Activated T-helper 1 cell treated with anti-CD3 and anti-CD28 coated beads, Interleukin-2, amount 50 U/mL, for 16 hours (primary cell): ENCODE data around the gene SPART.
A peak's percentile ranks its signal among the peaks of the same experiment; 100 is the strongest.
"Not testable (repeated sequence)": the region's sequence is repeated elsewhere in the genome, so short reads cannot be mapped to it uniquely, and the experiment has no call there.

Source experiments
- DNase-seq, 2 donors: peaks; one replicate each; pipeline ENCODE4 v3.0.0-alpha.2; 2020; ENCODE audit warnings: low read depth in 1 of 2, low spot score in 1 of 2

The SPART gene

DNA sequence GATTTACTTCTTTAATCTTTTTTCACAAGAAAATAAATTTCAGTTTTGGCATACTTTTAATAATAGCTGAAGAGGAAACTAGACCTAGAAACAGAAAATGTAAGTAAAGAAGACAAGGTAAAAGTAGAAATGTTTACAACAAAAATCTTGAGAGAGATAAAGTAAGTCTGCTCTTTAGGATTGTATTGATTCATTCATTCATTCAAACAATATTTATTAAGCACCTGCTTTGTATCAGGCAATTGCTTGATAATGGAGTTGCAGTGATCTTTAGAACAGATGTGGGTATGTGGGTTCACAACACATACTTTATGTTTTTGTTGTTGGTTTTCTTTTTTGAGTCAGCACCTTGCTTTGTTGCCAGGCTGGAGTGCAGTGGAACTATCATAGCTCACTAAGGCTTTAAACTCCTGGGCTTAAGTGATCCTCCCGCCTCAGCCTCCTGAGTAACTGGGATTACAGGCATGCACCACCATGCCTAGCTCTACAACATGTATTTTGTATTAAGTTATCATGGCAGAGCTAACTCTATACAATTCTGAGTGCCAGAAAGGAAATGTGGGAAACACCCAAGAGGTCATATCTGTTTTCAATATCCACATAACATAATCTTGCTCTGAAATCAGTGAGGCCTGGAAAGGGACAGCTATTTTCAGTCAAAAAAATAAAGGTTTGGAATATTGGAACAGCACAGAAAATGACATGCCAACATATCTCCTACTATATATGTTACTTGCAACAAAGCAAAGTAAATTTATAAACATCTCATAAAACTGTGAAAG, 8.8 kb upstream of the SPART start:
- no peak for DNase-seq

DNA sequence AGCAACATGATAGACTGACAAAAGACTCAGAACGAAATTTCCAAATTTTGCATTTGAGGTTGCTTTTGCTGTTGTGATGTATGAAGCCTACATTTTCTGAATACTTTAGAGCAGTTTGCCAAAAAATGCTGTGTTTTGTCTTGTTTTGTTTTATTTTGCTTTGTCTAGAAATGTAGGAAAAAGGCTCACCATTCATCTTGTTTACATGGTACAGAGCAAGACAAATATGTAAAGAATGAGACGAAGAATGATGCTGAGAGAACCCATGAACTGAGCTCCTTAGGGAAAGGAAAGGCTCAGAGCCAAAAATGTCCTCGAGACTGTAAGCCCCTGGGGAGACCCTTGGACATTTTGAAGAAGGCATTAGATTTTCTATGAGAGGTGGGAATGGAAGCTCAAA, 6.8 kb upstream of the SPART start:
- no peak for DNase-seq

DNA sequence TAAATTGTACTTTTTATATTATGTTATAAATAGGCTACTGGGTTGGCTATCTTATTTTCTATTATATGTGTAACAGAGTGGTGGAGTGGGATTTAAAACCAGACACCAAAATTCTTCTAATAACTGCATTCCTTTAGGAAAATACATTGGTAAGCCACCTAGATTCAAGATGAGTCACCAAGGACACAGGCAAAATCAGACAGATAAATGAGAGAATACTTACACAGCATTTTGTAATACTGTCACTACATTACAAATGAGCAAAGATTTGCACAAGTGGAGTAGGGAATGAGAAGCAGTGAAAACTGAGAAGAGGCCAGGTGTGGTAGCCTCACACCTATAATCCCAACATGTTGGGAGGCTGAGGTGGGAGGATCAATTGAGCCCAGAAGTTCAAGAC, 6.2 kb upstream of the SPART start:
- no peak for DNase-seq

DNA sequence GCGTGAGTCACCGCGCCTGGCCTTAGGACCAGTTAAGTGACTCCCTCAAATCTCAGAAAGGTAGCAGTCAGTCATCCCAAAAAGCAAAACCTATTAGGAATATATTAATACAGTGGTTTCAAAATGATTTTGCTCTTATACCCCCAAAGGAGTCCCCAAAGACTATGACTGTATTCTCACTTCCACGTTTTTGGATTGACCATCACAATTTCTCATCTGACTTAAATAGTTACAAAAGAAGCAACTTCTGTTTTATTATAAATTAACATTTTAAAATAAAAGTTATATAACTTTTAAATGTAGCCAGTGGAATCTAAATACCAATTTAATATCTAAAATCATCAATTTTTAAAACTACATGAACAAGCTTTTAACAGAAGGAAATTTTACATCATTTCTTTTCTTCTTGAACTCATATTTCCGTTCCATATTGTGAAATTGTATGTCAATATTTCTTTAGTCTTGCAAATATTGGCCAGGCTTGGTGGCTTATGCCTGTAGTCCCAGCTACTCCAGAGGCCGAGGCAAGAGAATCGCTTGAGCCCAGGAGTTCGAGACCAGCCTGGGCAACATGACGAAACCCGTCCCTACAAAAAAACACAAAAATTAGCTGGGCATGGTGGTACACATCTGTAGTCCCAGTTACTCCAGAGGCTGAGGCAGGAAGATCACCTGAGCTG, 1.5 kb upstream of the SPART start:
- DNase-seq: no peak

DNA sequence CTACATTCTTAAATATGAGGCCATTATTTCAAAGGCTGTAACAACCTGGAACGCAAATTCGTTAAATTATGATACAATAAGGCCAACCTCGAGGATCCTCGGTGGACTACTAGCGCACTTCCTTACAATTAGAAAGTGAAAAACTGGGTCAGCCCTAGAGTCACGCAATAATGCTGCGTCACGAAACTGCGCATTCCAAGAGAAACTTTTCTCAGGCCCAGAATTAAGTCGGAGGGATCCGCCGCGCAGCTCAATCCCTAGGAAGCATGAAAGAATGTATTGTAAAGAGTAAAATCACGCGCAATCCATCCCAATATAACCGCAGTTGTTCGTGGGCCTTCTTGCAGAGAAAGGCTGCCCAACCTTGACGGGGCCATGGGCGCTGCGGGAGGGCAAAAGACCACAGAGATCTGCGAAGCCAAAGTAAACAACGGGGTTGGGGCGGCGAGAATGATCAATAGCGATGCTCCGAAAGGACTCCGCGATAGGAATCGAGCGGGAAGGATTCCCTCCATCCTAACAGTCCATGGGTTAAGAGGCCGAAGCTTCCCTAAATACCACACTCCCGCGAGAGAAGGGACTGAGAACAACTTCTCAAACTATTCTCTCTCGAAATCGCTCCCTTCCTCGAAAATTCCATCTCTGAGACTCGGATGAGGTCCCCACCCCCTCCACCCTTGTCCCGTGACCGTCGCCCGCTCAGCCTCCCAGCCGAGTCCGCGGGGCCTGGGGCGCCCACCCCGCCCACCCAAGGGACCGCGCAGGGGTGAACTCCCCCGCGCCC, 564 bp downstream of the SPART start:
- peak; percentile 4 to 6 for DNase-seq

DNA sequence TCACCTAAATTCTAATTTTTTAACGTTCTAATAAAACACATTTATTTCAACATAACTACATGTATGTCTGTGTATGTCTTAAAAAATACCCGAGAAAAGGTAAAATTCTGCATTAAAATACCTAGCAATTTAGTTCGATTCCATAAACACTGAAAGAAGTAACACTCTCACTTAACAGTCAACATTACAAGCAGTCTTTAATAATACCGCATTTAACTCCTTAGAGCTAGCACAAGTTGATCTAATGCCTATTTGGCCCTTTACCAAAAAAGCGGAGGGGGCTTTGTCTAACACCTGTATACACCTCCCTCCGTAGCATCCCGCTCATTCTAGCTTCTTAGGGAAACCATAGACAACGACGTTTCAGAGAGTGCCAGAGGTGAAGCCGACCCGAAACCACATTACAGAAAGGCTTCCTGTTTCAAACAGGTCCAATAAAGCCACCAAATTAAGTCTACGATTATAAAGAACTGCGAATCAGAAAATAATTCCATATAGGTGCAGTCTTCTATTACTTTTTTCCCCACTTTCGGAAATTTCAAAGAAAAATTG, 1.2 kb downstream of the SPART start:
- no peak for DNase-seq

DNA sequence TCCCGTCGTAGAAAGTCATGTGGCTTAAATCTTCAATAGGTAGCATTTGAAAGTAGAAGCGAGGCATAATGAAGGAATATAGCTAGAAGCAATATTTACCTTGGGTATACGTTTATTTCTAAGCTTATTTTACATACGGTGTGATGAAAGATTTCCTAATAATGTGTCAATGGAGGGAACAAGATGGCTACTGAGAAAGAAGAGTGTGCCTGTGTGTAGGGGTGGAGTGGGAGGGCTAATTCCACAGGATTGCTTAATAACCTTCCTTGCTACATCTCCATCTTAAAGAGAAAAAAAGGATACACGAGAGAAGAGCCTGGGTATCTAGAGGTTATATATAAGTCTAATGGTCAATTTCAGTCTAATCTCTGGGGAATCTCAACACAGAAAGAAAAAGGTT, 2.0 kb downstream of the SPART start:
- DNase-seq: no peak

DNA sequence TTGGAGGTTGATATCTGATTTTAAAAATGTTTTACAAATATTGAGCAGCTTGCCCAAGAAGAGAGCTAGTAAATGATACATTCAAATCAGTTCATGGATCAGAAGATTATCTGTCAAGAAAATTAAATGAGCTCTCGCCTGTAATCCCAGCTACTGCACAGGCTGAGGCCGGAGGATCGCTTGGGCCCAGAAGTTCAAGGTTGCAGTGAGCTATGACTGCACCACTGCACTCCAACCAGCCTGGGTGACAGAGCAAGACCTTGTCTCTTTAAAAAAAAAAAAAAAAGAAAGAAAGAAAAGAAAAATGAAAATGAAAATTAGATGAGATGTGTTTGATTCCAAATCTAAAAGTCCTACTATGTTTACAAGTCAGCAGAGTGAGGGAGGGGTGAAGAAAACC, 2.4 kb downstream of the SPART start:
- DNase-seq: no peak

DNA sequence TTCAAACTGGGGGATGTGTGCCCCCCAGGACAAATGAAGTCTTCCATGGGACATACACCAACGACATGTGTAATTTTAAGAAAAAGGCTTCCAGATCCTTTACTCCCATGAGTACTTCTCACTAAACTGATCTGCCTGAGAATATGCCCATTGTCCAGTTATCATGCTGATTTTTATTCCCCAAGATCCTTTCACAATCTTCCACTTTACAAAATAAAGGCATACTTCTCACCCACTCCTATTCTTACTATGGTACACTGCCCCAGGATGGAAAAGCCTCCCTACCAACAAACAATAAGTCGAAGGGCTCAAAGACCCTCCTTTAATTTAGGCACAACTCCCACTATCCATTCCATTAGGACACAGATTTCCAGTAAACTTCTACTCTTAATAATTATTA, 3.5 kb downstream of the SPART start:
- no peak for DNase-seq

DNA sequence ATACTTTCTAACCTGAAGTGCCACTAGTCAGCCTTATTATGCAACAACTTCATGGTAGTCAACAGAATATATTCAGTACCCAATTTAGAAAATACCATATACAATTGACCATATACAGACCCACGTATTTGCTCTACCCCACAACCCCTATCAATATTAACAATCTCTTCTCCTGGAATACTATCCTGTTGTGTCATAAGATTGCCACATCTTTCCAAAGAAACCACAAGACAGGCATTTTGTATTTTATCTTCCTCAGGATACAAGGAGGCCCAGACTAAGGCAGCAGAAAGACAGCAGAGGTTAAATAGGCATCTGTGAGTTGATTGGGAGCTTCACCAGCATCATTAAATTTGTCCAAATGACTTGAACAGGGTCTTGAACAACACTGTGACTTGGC, 4.5 kb downstream of the SPART start:
- no peak for DNase-seq

DNA sequence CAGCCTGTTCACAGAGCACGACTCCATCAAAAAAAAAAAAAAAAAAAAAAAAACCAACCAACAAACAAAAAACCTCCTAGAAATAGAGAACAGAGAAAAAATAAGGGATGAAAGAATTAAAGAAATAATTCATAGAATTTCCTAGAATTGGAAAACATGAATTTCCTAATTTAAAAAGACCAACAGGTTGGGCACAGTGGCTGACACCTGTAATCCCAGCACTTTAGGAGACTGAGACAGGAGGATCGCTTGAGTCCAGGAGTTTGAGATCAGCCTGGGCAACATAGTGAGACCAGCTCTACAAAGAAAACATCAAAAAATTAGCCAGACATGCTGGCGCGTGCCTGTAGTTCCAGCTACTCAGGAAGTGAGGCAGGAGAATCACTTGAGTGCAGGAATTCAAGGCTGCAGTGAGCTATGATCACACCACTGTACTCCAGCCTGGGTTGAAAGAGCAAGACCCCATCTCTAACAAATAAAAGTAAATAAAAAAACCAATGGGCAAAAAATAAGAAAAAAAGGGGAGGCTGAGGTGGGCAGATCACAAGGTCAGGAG, 6.5 kb downstream of the SPART start:
- no peak for DNase-seq

DNA sequence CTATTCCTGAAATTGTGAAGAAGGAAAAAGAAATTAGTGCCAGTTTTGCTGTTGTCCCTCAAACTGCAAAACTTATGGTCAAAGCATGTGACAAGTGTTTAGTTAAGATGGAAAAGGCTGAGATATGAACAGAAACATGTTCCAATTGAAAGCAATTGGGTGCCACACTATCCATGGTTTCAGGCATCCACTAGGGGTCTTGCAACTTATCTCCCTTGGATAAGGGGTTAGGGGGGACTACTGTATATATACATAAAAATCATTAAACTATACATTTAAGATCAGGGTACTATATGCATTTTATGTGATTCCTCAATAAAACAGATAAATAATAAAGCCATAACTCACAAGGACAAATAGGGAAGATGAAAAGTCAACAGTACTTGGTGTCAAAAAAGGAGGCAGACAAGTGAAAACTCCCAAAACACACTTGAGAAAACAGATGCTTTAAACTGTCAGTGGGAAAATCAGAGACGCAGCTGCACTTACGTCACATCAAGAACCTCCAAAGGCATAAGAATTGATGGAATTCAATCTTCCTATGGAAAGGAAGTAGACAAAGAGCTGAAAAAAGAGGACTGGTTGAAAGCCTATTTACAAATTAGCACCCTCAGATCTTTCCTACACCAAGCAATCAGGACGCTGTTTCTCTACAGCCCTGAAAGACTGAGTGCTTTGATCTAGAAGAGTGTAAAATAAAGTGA, 8.1 kb downstream of the SPART start:
- DNase-seq: no peak

DNA sequence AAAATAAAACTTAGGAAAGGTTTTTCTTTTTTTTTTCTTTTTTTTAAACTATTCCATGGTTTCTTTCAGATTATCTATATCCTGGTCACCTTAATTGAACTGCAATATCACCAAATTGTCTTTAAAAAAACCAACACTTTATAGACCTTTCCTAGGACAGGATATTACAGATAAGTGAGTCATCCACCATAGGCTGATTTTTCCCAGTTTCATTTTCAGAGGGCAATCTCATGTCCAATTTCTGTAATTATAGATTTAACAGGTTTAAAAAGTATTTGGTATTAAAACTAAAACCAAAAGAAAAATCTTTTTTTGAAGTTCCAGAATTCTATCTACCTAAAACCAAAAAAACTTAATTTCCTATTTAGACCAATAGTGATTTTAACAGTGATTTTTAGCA, 13.2 kb downstream of the SPART start:
- no peak for DNase-seq

DNA sequence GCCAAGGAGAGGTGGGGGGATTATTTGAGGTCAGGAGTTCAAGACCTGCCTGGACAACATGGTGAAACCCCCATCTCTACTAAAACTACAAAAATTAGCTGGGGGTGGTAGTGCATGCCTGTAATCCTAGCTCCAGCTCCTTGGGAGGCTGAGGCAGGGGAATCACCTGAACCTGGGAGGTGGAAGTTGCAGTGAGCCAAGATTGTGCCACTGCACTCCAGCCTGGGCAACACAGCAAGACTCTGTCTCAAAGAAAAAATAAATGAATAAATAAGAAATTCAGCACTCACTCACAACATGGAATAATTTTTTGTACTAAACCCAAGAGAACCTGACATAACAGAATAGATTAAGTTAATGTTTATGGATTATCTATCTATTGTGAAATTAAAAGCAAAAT, 13.9 kb downstream of the SPART start:
- not testable (repeated sequence) for DNase-seq

DNA sequence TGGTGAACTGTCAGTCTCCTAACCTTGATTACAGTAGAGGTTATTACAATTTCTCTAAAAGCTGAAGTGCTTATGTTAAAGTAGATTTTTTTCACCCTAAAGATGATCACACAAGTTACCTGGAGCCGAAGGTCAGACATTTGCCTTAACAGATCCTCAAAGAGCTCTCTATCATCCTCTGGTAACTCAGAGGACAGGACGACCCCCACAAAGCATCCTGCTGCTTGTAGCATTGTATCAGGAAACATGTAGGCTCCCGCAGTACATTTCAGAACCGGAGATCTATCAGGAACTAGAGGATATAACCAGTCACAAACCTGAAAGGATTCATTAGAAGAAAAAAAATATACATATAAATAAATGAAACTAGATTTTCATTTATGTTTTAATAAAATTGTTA, 14.9 kb downstream of the SPART start:
- no peak for DNase-seq

DNA sequence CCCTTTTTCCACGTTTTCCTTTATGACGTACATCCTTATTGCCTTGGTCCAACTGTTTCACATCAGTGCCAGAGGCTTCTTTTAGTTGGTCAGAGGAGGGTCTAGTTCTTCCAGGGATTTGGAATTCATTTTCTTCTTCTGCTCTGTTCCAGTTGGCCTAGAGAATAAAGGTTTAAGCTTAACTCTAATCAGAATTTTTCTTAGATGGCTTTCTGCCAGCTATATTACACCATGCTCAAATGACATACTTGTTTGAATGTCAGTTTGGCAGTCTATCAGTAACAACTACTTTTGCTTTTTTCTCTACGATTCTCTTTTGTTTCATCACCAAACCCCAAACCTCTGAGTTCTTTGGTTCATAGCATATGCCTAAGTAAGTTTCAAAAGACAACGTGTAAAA, 16.8 kb downstream of the SPART start:
- DNase-seq: no peak

DNA sequence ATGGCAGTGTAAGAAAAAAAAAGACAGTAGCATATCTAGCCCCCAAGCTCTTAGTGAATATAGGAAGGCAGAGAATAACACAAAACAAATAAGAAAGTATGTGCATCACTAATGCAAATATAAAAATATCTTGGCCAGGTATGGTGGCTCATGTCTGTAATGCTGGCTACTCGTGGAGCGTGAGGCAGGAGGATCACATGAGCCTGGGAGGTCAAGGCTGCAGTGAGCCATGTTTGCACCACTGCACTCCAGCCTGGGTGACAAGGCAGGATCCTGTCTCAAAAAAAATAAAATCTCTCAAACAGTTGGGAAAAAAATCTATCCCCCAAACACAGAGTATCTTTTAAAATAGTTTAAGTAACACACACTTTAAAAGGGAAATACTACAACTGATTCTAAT, 17.4 kb downstream of the SPART start:
- DNase-seq: no peak

DNA sequence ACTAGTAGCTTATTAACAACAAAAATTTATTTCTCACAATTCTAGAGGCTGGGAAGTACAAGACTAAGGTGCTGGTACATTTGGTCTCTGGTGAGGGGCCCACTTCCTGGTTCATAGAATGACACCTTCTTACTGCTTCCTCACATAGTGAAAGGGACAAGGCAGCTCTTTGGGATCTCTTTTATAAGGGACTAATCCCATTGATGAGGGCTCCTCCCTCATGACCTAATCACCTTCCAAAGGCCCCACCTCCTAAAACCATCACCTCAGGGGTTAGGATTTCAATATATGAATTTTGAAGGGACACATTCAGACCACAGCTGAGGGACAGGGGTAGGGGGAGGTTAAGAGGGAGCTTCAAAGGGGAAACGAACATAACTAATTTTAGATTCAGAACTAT, 20.3 kb downstream of the SPART start:
- no peak for DNase-seq

DNA sequence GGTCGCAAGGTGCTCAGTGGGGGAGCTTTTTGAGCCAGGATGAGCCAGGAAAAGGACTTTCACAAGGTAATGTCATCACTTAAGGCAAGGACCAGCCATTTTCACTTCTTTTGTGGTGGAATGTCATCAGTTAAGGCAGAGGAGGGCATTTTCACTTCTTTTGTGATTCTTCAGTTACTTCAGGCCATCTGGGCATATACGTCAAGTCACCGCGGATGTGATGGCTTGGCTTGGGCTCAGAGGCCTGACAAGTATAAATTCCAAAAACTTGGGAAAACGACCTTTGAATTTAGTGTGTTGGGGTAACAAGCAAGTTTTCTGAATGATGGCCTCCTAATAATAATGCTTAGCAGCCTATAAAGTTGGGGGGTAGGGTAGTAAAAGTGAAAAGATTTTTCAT, 21.3 kb downstream of the SPART start:
- not testable (repeated sequence) for DNase-seq

DNA sequence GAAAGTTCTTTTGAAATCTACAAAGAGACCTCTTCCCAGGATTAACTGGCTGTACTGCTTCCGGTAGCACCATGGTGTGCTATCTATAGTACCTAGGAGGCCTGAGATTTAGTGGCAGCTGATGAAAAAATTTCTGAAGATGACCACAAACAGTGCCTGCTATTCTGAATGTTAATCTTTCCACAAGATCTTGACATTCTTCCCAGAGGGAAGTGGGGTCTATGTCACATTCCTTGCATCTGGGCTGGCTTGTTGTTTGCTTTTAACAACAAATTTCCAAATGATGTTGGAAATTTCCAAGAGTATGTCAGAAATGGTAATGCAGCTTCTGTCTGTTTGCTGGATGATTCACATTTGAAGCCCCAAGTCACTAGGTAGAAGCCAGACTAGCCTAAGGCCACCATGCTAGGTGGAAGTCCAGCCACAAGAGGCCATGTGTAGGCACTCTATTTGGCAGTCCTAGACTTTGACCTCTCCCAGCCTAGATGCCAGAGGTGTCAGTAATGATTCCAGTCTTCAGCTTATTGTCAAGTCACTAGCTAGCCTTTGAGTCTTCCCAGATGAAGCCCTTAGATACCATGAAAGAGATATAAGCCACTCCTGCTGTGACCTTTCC, 22.1 kb downstream of the SPART start:
- no peak for DNase-seq

DNA sequence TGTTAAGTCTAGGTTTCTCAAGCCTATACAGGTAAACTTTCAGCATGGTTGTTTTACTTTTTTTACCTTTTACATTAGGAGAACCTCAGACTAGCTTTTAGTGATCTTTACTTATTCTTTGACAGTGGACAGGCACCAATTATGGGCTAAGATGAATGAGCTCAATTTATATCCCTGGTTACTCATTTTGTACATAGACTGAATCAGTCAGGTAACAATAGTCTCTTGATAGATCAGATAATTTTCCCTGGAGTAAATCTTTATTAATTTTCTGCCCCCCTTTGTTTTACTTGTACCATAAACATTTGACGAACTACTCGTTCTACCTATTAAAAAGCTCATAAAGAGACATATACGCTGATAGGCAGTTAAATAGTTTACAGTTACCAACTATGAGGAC, 22.8 kb downstream of the SPART start:
- no peak for DNase-seq
